Caco-2 (cell line): ENCODE measurements around the gene PRIM1. TPM values are rescaled to one million over a fixed set of nuclear protein-coding genes. Genes with fewer than 3 reads are reported as not detected.

Experiments
- BruUV-seq: library from RNA; stranded (reverse); fragments of 400-500 nt; replicated peaks from 2 replicates; lab custom pipeline; 2021; lab: Mats Ljungman, UMichigan
- CTCF ChIA-PET: fragments of 300-600 bp; sonication (Branson Sonifier 250); formaldehyde crosslinking; loops from one replicate; lab custom pipeline; 2022; ENCODE audit warnings: antibody characterized with exemption; lab: Charles Lee
- POLR2A ChIA-PET: fragments of 300-600 bp; sonication (Branson Sonifier 250); formaldehyde crosslinking; loops from one replicate; lab custom pipeline; 2022; ENCODE audit warnings: antibody characterized with exemption; lab: Charles Lee
- DNase-seq, 2 experiments: peaks; one replicate each; pipeline versions ENCODE4 v3.0.0 to v3.0.0-alpha.2; 2020 to 2022
- H3K27me3 ChIP-seq: replicated peaks from 2 replicates; pipeline ENCODE4 v1.6.0; 2011; ENCODE audit warnings: low read length; ENCODE audit not compliant: control insufficient read depth, insufficient read depth
- H3K36me3 ChIP-seq: 2 replicates; pipeline ENCODE4 v1.5.1; 2011; ENCODE audit warnings: low read length; ENCODE audit not compliant: control insufficient read depth, insufficient read depth
- H3K4me1 ChIP-seq: fragments of 250-450 bp; sonication (Bioruptor Pico); 2 replicates; pipeline ENCODE4 v1.5.1; 2020; ENCODE audit warnings: mild to moderate bottlenecking
- H3K4me3 ChIP-seq: 2 replicates; pipeline ENCODE4 v1.5.1; 2011; ENCODE audit warnings: low read depth, mild to moderate bottlenecking, control low read depth, low read length
- H3K9me3 ChIP-seq: fragments of 250-450 bp; sonication (Bioruptor Pico); 2 replicates; pipeline ENCODE4 v1.5.1; 2020; ENCODE audit warnings: mild to moderate bottlenecking, moderate library complexity
- H3K27ac Mint-ChIP-seq: one replicate; pipeline ENCODE4 v1.8.0; 2022; ENCODE audit warnings: mixed read lengths; ENCODE audit not compliant: unreplicated experiment
- H3K27me3 Mint-ChIP-seq: one replicate; pipeline ENCODE4 v1.8.0; 2022; ENCODE audit warnings: mixed read lengths; ENCODE audit not compliant: insufficient read depth, unreplicated experiment
- H3K36me3 Mint-ChIP-seq: one replicate; pipeline ENCODE4 v1.8.0; 2022; ENCODE audit warnings: mild to moderate bottlenecking, mixed read lengths; ENCODE audit not compliant: insufficient read depth, unreplicated experiment
- H3K4me1 Mint-ChIP-seq: one replicate; pipeline ENCODE4 v1.8.0; 2022; ENCODE audit warnings: low read depth, mixed read lengths; ENCODE audit not compliant: unreplicated experiment
- H3K4me3 Mint-ChIP-seq: one replicate; pipeline ENCODE4 v1.8.0; 2022; ENCODE audit warnings: mild to moderate bottlenecking, moderate library complexity, mixed read lengths; ENCODE audit not compliant: unreplicated experiment
- H3K9me3 Mint-ChIP-seq: one replicate; pipeline ENCODE4 v1.8.0; 2022; ENCODE audit warnings: mixed read lengths; ENCODE audit not compliant: unreplicated experiment
- CTCF ChIP-seq, 2 experiments: fragments of 200-600 bp in 1 of 2; IDR thresholded peaks; 1 replicate in 1 of 2; 2 replicates in 1 of 2; pipeline versions ENCODE4 v1.5.1 to v1.8.0; 2011 to 2022; ENCODE audit warnings: antibody characterized with exemption in 1 of 2, control low read depth in 1 of 2, inconsistent platforms in 1 of 2, low read depth in 1 of 2, low read length in 1 of 2, mild to moderate bottlenecking in 1 of 2, moderate library complexity in 1 of 2; ENCODE audit not compliant: insufficient read depth in 1 of 2, severe bottlenecking in 1 of 2, unreplicated experiment in 1 of 2
- intact Hi-C: fragments of 100-400 bp; cut with micrococcal nuclease; formaldehyde crosslinking; loops from one replicate; pipeline ENCODE4 v1.10.0; 2022; ENCODE audit not compliant: unreplicated experiment
- total RNA-seq: library from RNA; stranded (reverse); gene quantifications from 2 replicates; pipeline ENCODE4 v1.2.3, GENCODE V29; 2022

Gene PRIM1
- total RNA-seq, 1 experiment from 2014 or later, result 38.0 TPM

GRCh38 chr12:56785874-56786273 is 33.8 kb upstream of the PRIM1 start:
- Histone ChIP-seq H3K4me3 (no peak overlapping the region), H3K9me3 (no peaks in the 10 kb centered on the region), H3K4me1 (no peaks in the 10 kb centered on the region), H3K36me3 (no peaks in the 10 kb centered on the region), H3K27me3 (no peaks in the 10 kb centered on the region)
- Mint-ChIP-seq H3K36me3 (no peaks in the 10 kb centered on the region), H3K4me1 (peaks cover 7% of the 10 kb centered on the region), H3K4me3 (no peak overlapping the region), H3K27me3 (no peaks in the 10 kb centered on the region), H3K9me3 (peaks cover 12% of the 10 kb centered on the region), H3K27ac (no peak overlapping the region)
- no peak for DNase-seq
- CTCF ChIA-PET, result no interaction called here
- POLR2A ChIA-PET, result no interaction called here
- intact Hi-C loops, result no loop called here
- TF ChIP-seq CTCF (IDR thresholded peaks at IDR 0.05; ENCODE audit: insufficient read depth in 1 of 2, low read depth in 1 of 2, low read length in 1 of 2, severe bottlenecking in 1 of 2, unreplicated experiment in 1 of 2), result no peak
- BruUV-seq, result no TSS peak

- no peak overlapping the region for H3K4me3 Mint-ChIP-seq
- Histone ChIP-seq H3K9me3 (no peaks in the 10 kb centered on the region), H3K4me3 (no peak overlapping the region), H3K27me3 (no peaks in the 10 kb centered on the region), H3K4me1 (no peaks in the 10 kb centered on the region), H3K36me3 (no peaks in the 10 kb centered on the region)
- ChIA-PET POLR2A (no interaction called here), CTCF (no interaction called here)
- peaks cover 7% of the 10 kb centered on the region for H3K4me1 Mint-ChIP-seq
- no TSS peak for BruUV-seq
- intact Hi-C loops, result no loop called here
- no peaks in the 10 kb centered on the region for H3K27me3 Mint-ChIP-seq
- peaks cover 12% of the 10 kb centered on the region for H3K9me3 Mint-ChIP-seq
- TF ChIP-seq CTCF (IDR thresholded peaks at IDR 0.05; ENCODE audit: insufficient read depth in 1 of 2, low read depth in 1 of 2, low read length in 1 of 2, severe bottlenecking in 1 of 2, unreplicated experiment in 1 of 2), result no peak
- H3K27ac Mint-ChIP-seq, result no peak overlapping the region
- no peaks in the 10 kb centered on the region for H3K36me3 Mint-ChIP-seq
- DNase-seq, result no peak
Measured at GRCh38 chr12:56785141-56785865, 33.2 kb upstream of the PRIM1 start.

GRCh38 chr12:56781726-56782125 is 29.6 kb upstream of the PRIM1 start:
- TF ChIP-seq CTCF (IDR thresholded peaks at IDR 0.05; ENCODE audit: insufficient read depth in 1 of 2, low read depth in 1 of 2, low read length in 1 of 2, severe bottlenecking in 1 of 2, unreplicated experiment in 1 of 2), result no peak
- Mint-ChIP-seq H3K27ac (no peak overlapping the region), H3K4me3 (no peak overlapping the region), H3K4me1 (peaks cover 7% of the 10 kb centered on the region), H3K27me3 (no peaks in the 10 kb centered on the region), H3K9me3 (peaks cover 12% of the 10 kb centered on the region), H3K36me3 (no peaks in the 10 kb centered on the region)
- DNase-seq, result no peak
- Histone ChIP-seq H3K4me3 (no peak overlapping the region), H3K4me1 (no peaks in the 10 kb centered on the region), H3K36me3 (no peaks in the 10 kb centered on the region), H3K27me3 (no peaks in the 10 kb centered on the region), H3K9me3 (no peaks in the 10 kb centered on the region)
- intact Hi-C loops, result no loop called here
- CTCF ChIA-PET, result no interaction called here
- POLR2A ChIA-PET, result no interaction called here
- no TSS peak for BruUV-seq
